GM21526 (cell line): Measurements from ENCODE around the gene KRT81.
A peak's percentile ranks its signal among the peaks of the same experiment; 100 is the strongest.
"Not testable (repeated sequence)": the region's sequence is repeated elsewhere in the genome, so short reads cannot be mapped to it uniquely, and the experiment has no call there.

ENCODE experiments used
- ATAC-seq: cut with Tn5 transposase; IDR thresholded peaks from one replicate; pipeline ENCODE4 v1.9.1; 2021; ENCODE audit warnings: moderate library complexity; ENCODE audit not compliant: unreplicated experiment, low FRiP score

Gene KRT81

DNA sequence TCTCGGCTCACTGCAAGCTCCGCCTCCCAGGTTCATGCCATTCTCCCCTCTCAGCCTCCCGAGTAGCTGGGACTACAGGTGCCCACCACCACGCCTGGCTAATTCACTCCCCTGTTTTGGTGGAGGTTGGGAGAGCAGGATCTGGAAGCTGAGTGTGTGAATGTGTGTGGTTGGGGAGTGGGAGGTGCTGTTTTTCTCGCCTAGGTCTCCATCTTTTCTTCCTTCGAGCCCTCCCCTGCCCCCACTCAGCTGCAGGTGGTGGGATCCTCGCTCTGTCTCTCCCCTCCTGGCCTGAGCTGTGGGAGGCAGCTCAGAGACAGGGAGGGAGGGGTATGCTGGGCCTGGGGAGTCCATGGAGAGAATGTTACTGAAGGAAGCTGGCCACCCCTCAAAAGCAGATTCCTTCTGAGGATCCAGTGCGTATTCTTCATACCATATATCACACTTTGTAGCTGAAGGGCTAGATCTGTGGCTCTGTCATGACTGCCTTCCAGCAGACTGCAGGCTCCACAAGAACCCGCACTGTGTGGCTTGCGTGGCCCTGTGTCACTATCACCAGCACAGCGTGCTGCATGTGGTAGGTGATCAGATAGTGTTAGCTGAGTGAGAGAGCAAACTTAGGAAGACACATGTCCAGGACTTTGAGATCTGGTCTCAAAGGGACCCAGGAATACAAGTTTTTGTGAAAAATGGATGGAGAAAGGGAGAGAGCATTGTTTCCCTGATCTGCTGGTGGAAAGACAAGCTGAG, 27.1 kb upstream of the KRT81 start:
- ATAC-seq, result no peak

GRCh38 chr12:52317468-52318052, 26.2 kb upstream of the KRT81 start:
- ATAC-seq, result no peak

DNA sequence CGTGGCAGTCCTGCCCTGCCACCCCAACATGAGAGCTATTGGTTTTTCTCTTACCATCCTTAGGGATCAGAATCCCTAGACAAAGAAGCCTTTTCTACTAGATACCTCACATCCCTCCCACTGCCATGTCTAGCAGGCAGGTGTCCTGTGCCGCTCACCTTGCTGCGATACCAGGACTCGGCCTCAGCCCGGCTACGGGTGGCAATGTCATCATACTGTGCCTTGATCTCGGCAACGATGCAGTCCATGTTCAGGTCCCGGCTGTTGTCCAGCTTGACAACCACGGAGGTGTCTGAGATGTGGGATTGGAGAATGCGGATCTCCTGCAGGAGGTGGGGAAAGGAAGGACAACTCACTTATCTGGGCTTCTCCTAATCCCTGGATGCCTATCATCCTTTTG, 25.4 kb upstream of the KRT81 start:
- no peak for ATAC-seq

- no peak for ATAC-seq
Measured at GRCh38 chr12:52316290-52316689, 25.0 kb upstream of the KRT81 start.

DNA sequence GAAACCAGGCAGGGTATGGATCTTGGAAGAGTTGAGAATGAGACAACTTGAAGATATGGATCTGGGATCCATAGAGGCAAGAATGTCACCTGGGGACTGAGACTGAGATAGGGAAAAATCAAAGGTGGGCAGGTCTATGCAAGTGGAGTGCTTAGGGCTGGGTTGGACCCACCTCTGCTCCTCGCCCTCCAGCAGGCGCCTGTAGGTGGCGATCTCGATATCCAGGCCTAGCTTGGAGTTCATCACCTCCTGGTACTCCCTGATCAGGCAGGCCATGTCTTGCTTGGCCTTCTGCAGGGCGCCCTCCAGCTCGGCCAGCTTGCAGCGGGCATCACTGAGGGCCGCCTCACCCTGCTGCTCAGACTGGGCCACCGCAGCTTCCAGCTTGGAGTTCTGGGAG, 24.4 kb upstream of the KRT81 start:
- ATAC-seq, result not testable (repeated sequence)

DNA sequence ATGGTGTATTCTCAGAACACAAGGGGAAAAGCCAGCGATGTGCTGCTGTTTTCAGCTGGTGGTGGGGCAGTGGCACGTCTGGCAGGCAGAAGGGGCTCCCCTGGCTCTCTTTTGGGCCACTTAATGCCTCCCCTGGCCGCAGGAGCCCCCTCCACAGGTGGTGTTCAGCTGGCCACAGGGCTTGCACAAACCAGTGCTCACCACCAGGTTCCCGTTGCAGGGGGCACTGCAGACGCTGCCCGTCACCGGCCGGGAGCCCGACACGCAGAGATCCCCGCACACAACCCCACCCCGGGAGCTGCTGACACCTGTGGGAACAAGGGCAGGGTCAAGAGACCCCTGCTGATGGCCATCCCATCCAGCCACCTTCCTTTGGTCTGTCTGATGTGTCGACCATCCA, 23.2 kb upstream of the KRT81 start:
- no peak for ATAC-seq

DNA sequence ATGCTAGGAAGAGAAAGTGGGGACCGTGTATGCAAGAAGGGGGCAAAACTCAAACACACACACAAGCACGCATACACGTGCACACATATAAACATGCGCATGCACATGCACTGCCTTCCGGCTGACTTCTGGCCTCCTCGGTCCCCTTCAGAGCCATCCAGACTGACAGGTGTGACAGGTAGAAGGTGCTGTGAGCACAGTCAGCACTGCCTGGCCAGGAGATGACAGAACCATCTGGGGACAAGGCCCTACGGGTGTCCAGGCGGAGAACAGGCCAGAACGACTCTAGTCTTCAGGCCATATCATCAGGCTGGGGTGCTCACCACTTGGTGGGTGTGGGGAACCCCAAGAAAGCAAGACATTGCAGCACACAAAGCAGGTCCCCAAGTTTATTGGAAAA, 22.6 kb upstream of the KRT81 start:
- no peak for ATAC-seq

DNA sequence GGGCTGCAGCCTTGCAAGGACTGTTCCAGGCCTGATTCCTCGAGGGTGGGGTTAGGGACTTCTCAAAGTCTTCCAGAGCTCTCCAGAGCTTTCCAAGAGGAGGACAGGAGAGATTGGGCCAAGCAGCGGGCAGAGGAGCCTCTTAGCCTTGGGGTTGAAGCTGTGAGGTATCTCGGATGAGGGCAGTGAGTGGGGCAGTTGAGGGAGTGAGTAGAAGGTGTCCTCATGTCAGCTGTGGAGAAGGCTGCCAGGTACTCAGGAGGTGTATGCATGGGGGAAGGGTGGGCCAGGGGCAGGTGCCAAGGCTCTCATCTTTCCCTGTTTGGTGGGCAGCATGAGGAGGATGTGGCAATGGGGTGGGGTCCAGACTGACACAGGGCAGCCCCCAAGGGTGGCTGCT, 22.1 kb upstream of the KRT81 start:
- ATAC-seq, result no peak

DNA sequence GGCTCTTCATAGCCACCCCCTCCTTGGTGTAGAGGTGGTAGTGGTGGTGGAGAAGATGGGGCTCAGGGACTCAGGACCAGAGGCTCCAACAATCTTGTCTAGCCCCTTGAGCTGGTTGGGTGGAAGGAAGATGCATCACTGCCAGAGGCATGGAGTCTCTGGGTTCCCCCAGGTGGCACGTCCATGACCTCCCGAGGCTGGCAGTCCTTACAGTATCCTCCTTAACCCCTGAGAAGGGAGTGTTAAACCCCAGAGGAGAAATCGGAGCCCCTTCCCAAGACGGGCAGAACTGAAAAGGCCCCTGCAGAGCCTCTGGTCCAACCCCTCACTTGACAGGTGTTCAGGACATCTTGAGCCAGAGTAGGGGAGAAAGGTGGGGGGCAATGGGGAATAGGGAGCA, 20.8 kb upstream of the KRT81 start:
- no peak for ATAC-seq

- ATAC-seq, result no peak
Measured at GRCh38 chr12:52311285-52311648, 19.9 kb upstream of the KRT81 start.

- ATAC-seq, result no peak
Measured at GRCh38 chr12:52310622-52311284, 19.4 kb upstream of the KRT81 start.

DNA sequence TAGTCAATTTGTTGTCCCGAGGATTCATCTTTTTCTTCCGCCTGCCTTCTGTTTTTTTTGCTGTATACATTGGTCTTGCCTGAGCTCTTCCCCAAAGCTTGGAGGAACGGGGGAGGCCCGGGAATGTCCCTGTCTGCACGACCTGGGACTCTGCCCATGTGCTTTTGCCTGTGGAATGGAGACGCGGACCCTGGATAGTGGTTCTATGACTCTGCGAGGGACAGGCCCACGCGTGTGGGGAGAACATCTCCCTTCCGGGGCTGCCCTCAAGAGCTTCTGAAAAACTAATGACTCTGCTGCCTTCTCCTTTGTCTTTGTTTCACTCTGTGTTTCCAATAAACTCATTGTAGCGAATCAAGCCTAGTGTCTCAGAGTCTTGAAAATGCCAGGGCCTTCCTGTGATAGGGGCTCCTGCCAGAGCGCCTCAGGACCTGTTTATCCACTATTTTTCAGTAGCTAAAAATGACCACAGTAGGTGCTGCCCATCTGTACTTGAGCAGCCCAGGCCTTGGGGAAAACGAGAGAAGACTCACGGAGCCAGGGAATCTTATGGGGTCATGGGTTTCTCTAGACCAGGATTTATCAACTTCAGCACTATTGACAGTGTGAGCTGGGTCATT, 17.6 kb upstream of the KRT81 start:
- ATAC-seq, result no peak

GRCh38 chr12:52307836-52308805, 16.8 kb upstream of the KRT81 start:
- no peak for ATAC-seq

- ATAC-seq, result no peak
Measured at GRCh38 chr12:52306731-52307130, 15.4 kb upstream of the KRT81 start.

- no peak for ATAC-seq
Measured at GRCh38 chr12:52305921-52306705, 14.8 kb upstream of the KRT81 start.

GRCh38 chr12:52304941-52305411, 13.6 kb upstream of the KRT81 start:
- peak; percentile 80 for ATAC-seq

- not testable (repeated sequence) for ATAC-seq
Measured at GRCh38 chr12:52302242-52302914, 11.0 kb upstream of the KRT81 start.

GRCh38 chr12:52301721-52302120, 10.4 kb upstream of the KRT81 start:
- not testable (repeated sequence) for ATAC-seq
